Osteoblast (primary cell): ENCODE results near the gene SLC27A2. TPM values are rescaled to one million over a fixed set of nuclear protein-coding genes. Genes with fewer than 3 reads are reported as not detected.
"Not testable (repeated sequence)": the region's sequence is repeated elsewhere in the genome, so short reads cannot be mapped to it uniquely, and the experiment has no call there.

Source experiments
- DNase-seq: peaks from one replicate; pipeline ENCODE4 v3.0.0; 2011; ENCODE audit warnings: low spot score, mixed read lengths; ENCODE audit not compliant: insufficient read length; ENCODE audit errors: missing footprints
- H2AFZ ChIP-seq: 2 replicates; pipeline ENCODE4 v1.6.0; 2011; ENCODE audit warnings: mild to moderate bottlenecking, low read length
- H3K27ac ChIP-seq: 2 replicates; pipeline ENCODE4 v1.5.1; 2011; ENCODE audit warnings: mild to moderate bottlenecking, low read depth, low read length, moderate library complexity
- H3K27me3 ChIP-seq: 2 replicates; pipeline ENCODE4 v1.6.0; 2012; ENCODE audit warnings: mild to moderate bottlenecking, control low read depth, inconsistent platforms, low read length, moderate library complexity; ENCODE audit not compliant: insufficient read depth
- H3K36me3 ChIP-seq: 2 replicates; pipeline ENCODE4 v1.5.1; 2011; ENCODE audit warnings: mild to moderate bottlenecking, low read length, control low read depth, moderate library complexity; ENCODE audit not compliant: insufficient read depth
- H3K4me1 ChIP-seq: 2 replicates; pipeline ENCODE4 v1.5.1; 2011; ENCODE audit warnings: mild to moderate bottlenecking, low read length, control low read depth, moderate library complexity; ENCODE audit not compliant: insufficient read depth
- H3K4me2 ChIP-seq: 2 replicates; pipeline ENCODE4 v1.6.0; 2011; ENCODE audit warnings: mild to moderate bottlenecking, low read length; ENCODE audit not compliant: insufficient read depth
- H3K4me3 ChIP-seq: fragments of 200-600 bp; sonication (generic); 3 replicates; pipeline ENCODE4 v1.5.1; 2012; ENCODE audit warnings: mild to moderate bottlenecking, low read length, inconsistent platforms; ENCODE audit not compliant: insufficient read depth
- H3K79me2 ChIP-seq: 2 replicates; pipeline ENCODE4 v1.6.0; 2012; ENCODE audit warnings: mild to moderate bottlenecking, low read length, control low read depth, inconsistent platforms; ENCODE audit not compliant: insufficient read depth
- H3K9me3 ChIP-seq: 2 replicates; pipeline ENCODE4 v1.5.1; 2011; ENCODE audit warnings: low read depth, low read length, control low read depth
- H4K20me1 ChIP-seq: 2 replicates; pipeline ENCODE4 v1.6.0; 2012; ENCODE audit warnings: mild to moderate bottlenecking, low read length, control low read depth; ENCODE audit not compliant: insufficient read depth
- total RNA-seq: library from RNA; depleted of rRNA; stranded (reverse); fragments of >200 nt; gene quantifications from 2 replicates; pipeline ENCODE4 v1.2.3, GENCODE V29; 2012
- TF ChIP-seq, protein P1 (sequence below): IDR thresholded peaks from 2 replicates; pipeline ENCODE4 v1.5.1; 2011; ENCODE audit warnings: mild to moderate bottlenecking, low read depth, low read length, moderate library complexity; ENCODE audit errors: extremely low read depth

The SLC27A2 gene
- total RNA-seq, 1 donor: not detected

DNA sequence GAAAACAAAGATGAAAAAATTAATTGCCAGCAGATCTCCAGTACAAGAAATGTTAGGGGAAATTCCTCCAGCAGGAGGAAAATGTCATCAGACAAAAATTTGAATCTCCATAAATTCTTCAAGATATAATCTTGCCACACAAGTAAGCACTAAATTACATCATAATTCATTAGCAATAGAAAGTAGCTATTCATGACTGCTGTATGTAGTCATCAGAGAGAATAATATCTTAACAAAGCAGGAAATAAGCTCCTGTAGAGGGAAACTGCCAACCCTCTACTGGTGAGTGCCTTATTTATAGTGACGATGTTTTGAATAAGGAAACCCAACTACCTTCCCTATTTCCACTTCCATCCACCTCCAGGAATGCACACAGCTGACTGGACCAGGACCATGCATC, 15.8 kb upstream of the SLC27A2 start:
- Histone ChIP-seq H3K4me3 (peak overlapping the region; percentile 32), H3K4me2 (peak overlapping the region; percentile 51), H2AFZ (peak overlapping the region; percentile 28)

DNA sequence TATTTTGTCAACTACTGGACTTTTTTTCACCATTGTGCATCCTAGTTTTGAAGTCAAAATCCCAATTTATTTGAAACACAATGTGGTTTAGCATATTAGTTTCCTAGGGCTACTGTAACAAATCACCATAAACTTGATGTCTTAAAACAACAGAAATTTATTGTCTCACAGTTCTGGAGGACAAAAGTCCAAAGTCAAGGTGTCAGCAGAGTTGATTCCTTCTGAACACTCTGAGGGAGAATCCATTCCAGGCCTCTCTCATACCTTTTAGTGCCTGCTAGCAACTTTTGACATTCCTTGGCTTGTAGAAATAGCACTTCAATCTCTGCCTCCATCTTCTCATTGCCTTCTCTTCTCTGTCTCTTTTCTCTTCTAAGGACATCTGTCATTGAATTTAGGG, 14.9 kb upstream of the SLC27A2 start:
- H3K4me1 ChIP-seq: peaks cover 21% of the 10 kb centered on the region
- H4K20me1 ChIP-seq: no peaks in the 10 kb centered on the region
- H3K27ac ChIP-seq: no peak overlapping the region
- no peak overlapping the region for H3K4me3 ChIP-seq
- no peaks in the 10 kb centered on the region for H3K79me2 ChIP-seq
- H3K27me3 ChIP-seq: peaks cover 8% of the 10 kb centered on the region
- no peak overlapping the region for H3K4me2 ChIP-seq
- H3K36me3 ChIP-seq: no peaks in the 10 kb centered on the region
- no peak overlapping the region for H2AFZ ChIP-seq
- TF ChIP-seq, protein P1, sequence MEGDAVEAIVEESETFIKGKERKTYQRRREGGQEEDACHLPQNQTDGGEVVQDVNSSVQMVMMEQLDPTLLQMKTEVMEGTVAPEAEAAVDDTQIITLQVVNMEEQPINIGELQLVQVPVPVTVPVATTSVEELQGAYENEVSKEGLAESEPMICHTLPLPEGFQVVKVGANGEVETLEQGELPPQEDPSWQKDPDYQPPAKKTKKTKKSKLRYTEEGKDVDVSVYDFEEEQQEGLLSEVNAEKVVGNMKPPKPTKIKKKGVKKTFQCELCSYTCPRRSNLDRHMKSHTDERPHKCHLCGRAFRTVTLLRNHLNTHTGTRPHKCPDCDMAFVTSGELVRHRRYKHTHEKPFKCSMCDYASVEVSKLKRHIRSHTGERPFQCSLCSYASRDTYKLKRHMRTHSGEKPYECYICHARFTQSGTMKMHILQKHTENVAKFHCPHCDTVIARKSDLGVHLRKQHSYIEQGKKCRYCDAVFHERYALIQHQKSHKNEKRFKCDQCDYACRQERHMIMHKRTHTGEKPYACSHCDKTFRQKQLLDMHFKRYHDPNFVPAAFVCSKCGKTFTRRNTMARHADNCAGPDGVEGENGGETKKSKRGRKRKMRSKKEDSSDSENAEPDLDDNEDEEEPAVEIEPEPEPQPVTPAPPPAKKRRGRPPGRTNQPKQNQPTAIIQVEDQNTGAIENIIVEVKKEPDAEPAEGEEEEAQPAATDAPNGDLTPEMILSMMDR: no peak
- no peaks in the 10 kb centered on the region for H3K9me3 ChIP-seq
- DNase-seq: no peak

More for the DNA sequence above, 15.8 kb upstream of the SLC27A2 start:
- Histone ChIP-seq H4K20me1 (no peaks in the 10 kb centered on the region), H3K27ac (peak overlapping the region; percentile 45), H3K36me3 (no peaks in the 10 kb centered on the region), H3K9me3 (no peaks in the 10 kb centered on the region), H3K4me1 (peaks cover 21% of the 10 kb centered on the region), H3K79me2 (no peaks in the 10 kb centered on the region), H3K27me3 (peaks cover 8% of the 10 kb centered on the region)
- TF ChIP-seq, protein P1: no peak
- DNase-seq: peak; percentile 82

DNA sequence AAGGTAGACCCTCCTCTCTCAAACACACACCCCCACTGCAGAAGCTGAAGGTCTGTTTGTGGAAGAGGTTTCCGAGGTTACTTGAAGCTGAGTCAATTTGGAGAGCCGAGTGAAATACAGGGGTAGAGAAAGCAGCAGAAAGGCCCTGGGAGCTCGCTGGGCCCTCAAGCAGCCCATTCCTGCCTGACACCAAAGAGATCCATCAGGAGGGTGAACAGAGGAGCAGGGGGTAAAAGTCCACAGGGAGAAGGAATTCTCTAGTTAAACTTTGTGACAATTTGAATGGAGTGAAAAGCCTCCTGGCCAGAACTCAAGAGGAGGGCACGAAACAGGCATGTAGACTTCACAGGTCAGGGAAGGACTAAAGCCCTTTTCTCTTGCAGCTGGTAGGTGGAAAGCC, 13.6 kb upstream of the SLC27A2 start:
- DNase-seq: no peak
- H4K20me1 ChIP-seq: no peaks in the 10 kb centered on the region
- no peaks in the 10 kb centered on the region for H3K79me2 ChIP-seq
- H3K4me3 ChIP-seq: no peak overlapping the region
- H3K27me3 ChIP-seq: peaks cover 8% of the 10 kb centered on the region
- H3K4me1 ChIP-seq: peaks cover 21% of the 10 kb centered on the region
- TF ChIP-seq, protein P1: no peak
- H3K4me2 ChIP-seq: no peak overlapping the region
- H3K27ac ChIP-seq: no peak overlapping the region
- H3K9me3 ChIP-seq: no peaks in the 10 kb centered on the region
- no peak overlapping the region for H2AFZ ChIP-seq
- no peaks in the 10 kb centered on the region for H3K36me3 ChIP-seq

DNA sequence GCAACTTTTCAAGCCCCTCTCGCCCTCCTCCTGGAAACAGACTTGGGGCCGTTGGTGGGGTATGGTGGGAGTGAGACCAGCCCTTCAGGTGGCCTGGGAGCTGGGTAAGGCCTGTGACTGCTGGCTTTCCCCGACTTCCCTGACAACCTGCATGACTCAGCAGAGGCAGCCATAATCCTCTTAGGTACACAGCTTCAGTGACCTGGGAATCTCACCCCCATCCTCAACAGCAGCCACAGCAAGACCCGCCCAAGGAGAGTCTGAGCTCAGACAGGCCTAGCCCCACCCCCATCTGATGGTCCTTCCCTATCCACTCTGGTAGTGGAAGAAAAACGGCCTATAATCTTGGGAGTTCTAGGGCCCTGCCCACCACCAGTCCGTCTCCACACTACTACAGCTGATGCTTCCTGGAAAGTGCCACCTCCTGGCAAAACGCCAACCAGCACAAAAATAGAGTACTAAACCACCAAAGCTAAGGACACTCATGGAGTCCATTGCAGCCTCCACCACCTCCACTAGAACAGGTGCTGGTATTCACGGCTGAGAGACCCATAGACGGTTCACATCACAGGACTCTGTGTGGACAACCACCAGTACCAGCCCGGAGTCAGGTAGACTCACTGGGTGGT, 13.1 kb upstream of the SLC27A2 start:
- Histone ChIP-seq H4K20me1 (no peaks in the 10 kb centered on the region), H2AFZ (no peak overlapping the region), H3K4me1 (peaks cover 21% of the 10 kb centered on the region), H3K27ac (no peak overlapping the region), H3K79me2 (no peaks in the 10 kb centered on the region), H3K27me3 (peaks cover 8% of the 10 kb centered on the region), H3K4me2 (no peak overlapping the region), H3K9me3 (no peaks in the 10 kb centered on the region), H3K36me3 (no peaks in the 10 kb centered on the region), H3K4me3 (no peak overlapping the region)
- TF ChIP-seq, protein P1: no peak
- no peak for DNase-seq

DNA sequence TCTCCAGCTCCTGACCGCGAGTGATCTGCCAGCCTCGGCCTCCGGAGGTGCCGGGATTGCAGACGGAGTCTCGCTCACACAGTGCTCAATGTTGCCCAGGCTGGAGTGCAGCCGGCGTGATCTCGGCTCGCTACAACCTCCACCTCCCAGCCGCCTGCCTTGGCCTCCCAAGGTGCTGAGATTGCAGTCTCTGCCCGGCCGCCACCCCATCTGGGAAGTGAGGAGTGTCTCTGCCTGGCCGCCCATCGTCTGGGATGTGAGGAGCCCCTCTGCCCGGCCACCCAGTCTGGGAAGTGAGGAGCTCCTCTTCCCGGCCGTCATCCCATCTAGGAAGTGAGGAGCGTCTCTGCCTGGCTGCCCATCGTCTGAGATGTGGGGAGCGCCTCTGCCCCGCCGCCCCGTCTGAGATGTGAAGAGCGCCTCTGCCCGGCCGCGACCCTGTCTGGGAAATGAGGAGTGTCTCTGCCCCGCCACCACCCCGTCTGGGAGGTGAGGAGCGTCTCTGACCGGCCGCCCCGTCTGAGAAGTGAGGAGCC, 9.6 kb upstream of the SLC27A2 start:
- not testable (repeated sequence) for H3K4me2 ChIP-seq, H3K79me2 ChIP-seq, H3K36me3 ChIP-seq, H3K27ac ChIP-seq, H3K9me3 ChIP-seq, H3K4me3 ChIP-seq, H3K4me1 ChIP-seq, H2AFZ ChIP-seq, DNase-seq, H4K20me1 ChIP-seq
- peaks cover 15% of the 10 kb centered on the region for H3K27me3 ChIP-seq
